GM12878 (cell line): Measurements from ENCODE around the gene MDFIC. TPM values are rescaled to one million over a fixed set of nuclear protein-coding genes. Genes with fewer than 3 reads are reported as not detected.

Experiments used
- ATAC-seq: fragments of 200-7000 bp; cut with Tn5 transposase; 3 replicates; pipeline ENCODE4 v1.9.1; 2020; ENCODE audit warnings: mild to moderate bottlenecking, moderate library complexity
- BruUV-seq: library from RNA; stranded (reverse); fragments of 400-500 nt; replicated peaks from 2 replicates; lab custom pipeline; 2021; lab: Mats Ljungman, UMichigan
- CTCF ChIA-PET: fragments of 300-600 bp; sonication (Branson Sonifier 250); formaldehyde crosslinking; extraction: SDS; loops from one replicate; lab custom pipeline; 2021; ENCODE audit warnings: inconsistent platforms; lab: Yijun Ruan, JAX
- POLR2A ChIA-PET: fragments of 350-600 bp; formaldehyde crosslinking; extraction: SDS; loops from one replicate; lab custom pipeline; 2021; ENCODE audit warnings: inconsistent platforms; lab: Charles Lee
- RAD21 ChIA-PET: fragments of 300-600 bp; sonication (Branson Sonifier 250); formaldehyde crosslinking; loops from one replicate; lab custom pipeline; 2023; ENCODE audit warnings: antibody characterized with exemption; ENCODE audit not compliant: unreplicated experiment; lab: Charles Lee
- SMC1A ChIA-PET: fragments of 300-600 bp; sonication (Branson Sonifier 250); formaldehyde crosslinking; loops from one replicate; lab custom pipeline; 2023; ENCODE audit not compliant: unreplicated experiment, uncharacterized antibody; lab: Charles Lee
- DNase-seq: peaks from one replicate; pipeline ENCODE4 v3.0.0-alpha.2; 2011; ENCODE audit warnings: low read depth, low spot score
- FAIRE-seq: peaks from 3 replicates; lab custom pipeline; 2011; peaks lifted over from hg19 to GRCh38; lab: Jason Lieb, UNC
- H2AFZ ChIP-seq: 2 replicates; pipeline ENCODE4 v1.6.0; 2011; ENCODE audit warnings: low read depth, low read length, control low read depth; ENCODE audit not compliant: control insufficient read depth
- H3K27ac ChIP-seq: 2 replicates; pipeline ENCODE4 v1.5.1; 2011; ENCODE audit warnings: control low read depth; ENCODE audit not compliant: control insufficient read depth, insufficient read depth
- H3K27me3 ChIP-seq, 2 experiments: replicated peaks in 1 of 2; 2 replicates each; pipeline versions ENCODE4 v1.6.0 to v1.6.1; 2011; ENCODE audit warnings: low read length in 1 of 2; ENCODE audit not compliant: control insufficient read depth in 2 of 2, insufficient read depth in 2 of 2
- H3K36me3 ChIP-seq, 2 experiments: 2 replicates each; pipeline ENCODE4 v1.5.1; 2011; ENCODE audit warnings: low read length in 1 of 2; ENCODE audit not compliant: control insufficient read depth in 2 of 2, insufficient read depth in 2 of 2
- H3K4me1 ChIP-seq: 2 replicates; pipeline ENCODE4 v1.6.1; 2011; ENCODE audit warnings: mild to moderate bottlenecking, low read length, moderate library complexity, mixed read lengths; ENCODE audit not compliant: control insufficient read depth, insufficient read depth
- H3K4me2 ChIP-seq: 2 replicates; pipeline ENCODE4 v1.6.0; 2011; ENCODE audit warnings: control low read depth; ENCODE audit not compliant: control insufficient read depth, insufficient read depth
- H3K4me3 ChIP-seq: fragments of 200-600 bp; sonication (generic); 2 replicates; pipeline ENCODE4 v1.5.1; 2016
- H3K79me2 ChIP-seq: 2 replicates; pipeline ENCODE4 v1.6.0; 2011; ENCODE audit warnings: low read length; ENCODE audit not compliant: control insufficient read depth, insufficient read depth
- H3K9ac ChIP-seq: 2 replicates; pipeline ENCODE4 v1.8.0; 2011; ENCODE audit warnings: low read length, control low read depth, mixed read lengths; ENCODE audit not compliant: control insufficient read depth, insufficient read depth
- H3K9me3 ChIP-seq: replicated peaks from 3 replicates; pipeline ENCODE4 v1.5.1; 2011; ENCODE audit warnings: mild to moderate bottlenecking, low read length; ENCODE audit not compliant: control insufficient read depth, insufficient read depth
- H4K20me1 ChIP-seq: 2 replicates; pipeline ENCODE4 v1.6.0; 2011; ENCODE audit not compliant: control insufficient read depth, insufficient read depth
- BCL11A ChIP-seq: IDR thresholded peaks from 2 replicates; pipeline ENCODE4 v1.6.1; 2011; ENCODE audit warnings: low read depth, low read length
- CBX3 ChIP-seq: fragments of 200-600 bp; sonication (generic); IDR thresholded peaks from 2 replicates; pipeline ENCODE4 v1.6.1; 2016; ENCODE audit warnings: low read depth, borderline replicate concordance
- GATAD2B ChIP-seq: fragments of 450-650 bp; conservative IDR thresholded peaks from 2 replicates; pipeline ENCODE4 v1.6.1; 2017; ENCODE audit warnings: low read depth, mild to moderate bottlenecking, moderate library complexity
- HDGF ChIP-seq: fragments of 450-650 bp; IDR thresholded peaks from 2 replicates; pipeline ENCODE4 v1.6.1; 2016; ENCODE audit warnings: antibody characterized with exemption
- JUND ChIP-seq: IDR thresholded peaks from 2 replicates; pipeline ENCODE4 v1.6.1; 2012; ENCODE audit warnings: low read depth, mild to moderate bottlenecking, low read length, improper control_type of control experiment, moderate library complexity
- LARP7 ChIP-seq: fragments of 450-650 bp; IDR thresholded peaks from 2 replicates; pipeline ENCODE4 v1.6.1; 2017; ENCODE audit warnings: mild to moderate bottlenecking
- MTA3 ChIP-seq: IDR thresholded peaks from 2 replicates; pipeline ENCODE4 v1.6.1; 2012; ENCODE audit warnings: low read length, inconsistent platforms, borderline replicate concordance
- NFIC ChIP-seq: IDR thresholded peaks from 2 replicates; pipeline ENCODE4 v1.6.1; 2012; ENCODE audit warnings: low read depth, mild to moderate bottlenecking, inconsistent platforms, low read length, moderate library complexity
- SPI1 ChIP-seq: IDR thresholded peaks from 2 replicates; pipeline ENCODE4 v1.6.1; 2011; ENCODE audit warnings: low read depth, mild to moderate bottlenecking, low read length, moderate library complexity, borderline replicate concordance; ENCODE audit not compliant: insufficient read depth
- TCF3 ChIP-seq: IDR thresholded peaks from 2 replicates; pipeline ENCODE4 v1.6.1; 2012; ENCODE audit warnings: low read depth, mild to moderate bottlenecking, low read length, borderline replicate concordance; ENCODE audit not compliant: insufficient read depth
- ZBTB4 ChIP-seq: fragments of 450-650 bp; formaldehyde crosslinking; IDR thresholded peaks from 2 replicates; pipeline ENCODE4 v1.4.0; 2022; ENCODE audit warnings: mild to moderate bottlenecking, moderate library complexity
- WGBS: methylation state at CpG from one replicate; pipeline ENCODE4 v1.1.6; 2016; ENCODE audit warnings: low lambda C conversion rate; ENCODE audit not compliant: insufficient replicate concordance, insufficient coverage; ENCODE audit errors: missing lambda C conversion rate; 5-methylcytosine and 5-hydroxymethylcytosine counted together
- in situ Hi-C: fragments of 300-500 bp; cut with MboI; formaldehyde crosslinking; loops from 9 replicates; pipeline ENCODE4 v1.14.3; 2018; ENCODE audit warnings: mixed read lengths
- intact Hi-C: fragments of 100-400 bp; cut with micrococcal nuclease; formaldehyde crosslinking; loops from one replicate; pipeline ENCODE4 v1.14.2; 2022; ENCODE audit not compliant: unreplicated experiment
- polyA plus RNA-seq, 11 experiments: library from polyadenylated mRNA; depleted of rRNA in 4 of 11; unstranded in 6 of 11; stranded (reverse) in 5 of 11; fragments of >200 nt; fragmentation: Nextera tagmentation in 4 of 11; fragmentation: Illumina TruSeq in 1 of 11; extraction: Ambion mirVana in 4 of 11; extraction: Trizol in 1 of 11; gene quantifications; 1 replicate in 1 of 11; 2 replicates in 10 of 11; pipeline versions ENCODE4 v1.2.1 to v1.2.3, GENCODE V29; 2011 to 2016; ENCODE audit warnings: inconsistent platforms in 2 of 11, missing spikeins in 2 of 11, low read depth in 1 of 11
- total RNA-seq, 4 experiments: library from RNA; depleted of rRNA in 3 of 4; stranded (reverse); fragments of >200 nt in 3 of 4; fragmentation: Illumina TruSeq in 1 of 4; extraction: Trizol in 1 of 4; gene quantifications; 2 replicates each; pipeline versions ENCODE4 v1.2.1 to v1.2.3, GENCODE V29; 2013 to 2021
- TF ChIP-seq, protein P1 (sequence below): fragments of 450-650 bp; formaldehyde crosslinking; IDR thresholded peaks from 2 replicates; pipeline ENCODE4 v1.4.0; 2020; ENCODE audit warnings: mild to moderate bottlenecking, moderate library complexity

Gene MDFIC
- total and polyA plus RNA-seq, 10 of the 15 experiments (the other 5 are each of a cell fraction or from before 2014, with no cell fraction given), result 7.3 to 58.4 (median 40.0) TPM

- Histone ChIP-seq H4K20me1 (no peaks in the 10 kb centered on the region), H3K9ac (no peak overlapping the region), H3K27me3 (no peaks in the 10 kb centered on the region), H3K9me3 (no peaks in the 10 kb centered on the region), H3K36me3 (no peaks in the 10 kb centered on the region), H3K27ac (no peak overlapping the region), H3K4me3 (no peak overlapping the region), H3K4me1 (no peaks in the 10 kb centered on the region), H3K4me2 (no peak overlapping the region), H3K79me2 (no peaks in the 10 kb centered on the region), H2AFZ (no peak overlapping the region)
- no peak for DNase-seq
- ChIA-PET POLR2A (no interaction called here), SMC1A (interaction anchor here (1.2 kb wide), 1 partner anchor 10 kb away, joined by 3 read pairs; no protein-coding TSS in a partner anchor), RAD21 (no interaction called here), CTCF (interaction anchor here (1.3 kb wide), 1 partner anchor 38 kb away, joined by 3 read pairs; no protein-coding TSS in a partner anchor)
- no peak for TF ChIP-seq JUND
- TF ChIP-seq NFIC, result no peak
- TF ChIP-seq MTA3, result no peak
- TF ChIP-seq TCF3, result no peak
- TF ChIP-seq, protein P1, sequence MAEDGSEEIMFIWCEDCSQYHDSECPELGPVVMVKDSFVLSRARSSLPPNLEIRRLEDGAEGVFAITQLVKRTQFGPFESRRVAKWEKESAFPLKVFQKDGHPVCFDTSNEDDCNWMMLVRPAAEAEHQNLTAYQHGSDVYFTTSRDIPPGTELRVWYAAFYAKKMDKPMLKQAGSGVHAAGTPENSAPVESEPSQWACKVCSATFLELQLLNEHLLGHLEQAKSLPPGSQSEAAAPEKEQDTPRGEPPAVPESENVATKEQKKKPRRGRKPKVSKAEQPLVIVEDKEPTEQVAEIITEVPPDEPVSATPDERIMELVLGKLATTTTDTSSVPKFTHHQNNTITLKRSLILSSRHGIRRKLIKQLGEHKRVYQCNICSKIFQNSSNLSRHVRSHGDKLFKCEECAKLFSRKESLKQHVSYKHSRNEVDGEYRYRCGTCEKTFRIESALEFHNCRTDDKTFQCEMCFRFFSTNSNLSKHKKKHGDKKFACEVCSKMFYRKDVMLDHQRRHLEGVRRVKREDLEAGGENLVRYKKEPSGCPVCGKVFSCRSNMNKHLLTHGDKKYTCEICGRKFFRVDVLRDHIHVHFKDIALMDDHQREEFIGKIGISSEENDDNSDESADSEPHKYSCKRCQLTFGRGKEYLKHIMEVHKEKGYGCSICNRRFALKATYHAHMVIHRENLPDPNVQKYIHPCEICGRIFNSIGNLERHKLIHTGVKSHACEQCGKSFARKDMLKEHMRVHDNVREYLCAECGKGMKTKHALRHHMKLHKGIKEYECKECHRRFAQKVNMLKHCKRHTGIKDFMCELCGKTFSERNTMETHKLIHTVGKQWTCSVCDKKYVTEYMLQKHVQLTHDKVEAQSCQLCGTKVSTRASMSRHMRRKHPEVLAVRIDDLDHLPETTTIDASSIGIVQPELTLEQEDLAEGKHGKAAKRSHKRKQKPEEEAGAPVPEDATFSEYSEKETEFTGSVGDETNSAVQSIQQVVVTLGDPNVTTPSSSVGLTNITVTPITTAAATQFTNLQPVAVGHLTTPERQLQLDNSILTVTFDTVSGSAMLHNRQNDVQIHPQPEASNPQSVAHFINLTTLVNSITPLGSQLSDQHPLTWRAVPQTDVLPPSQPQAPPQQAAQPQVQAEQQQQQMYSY (CRISPR knock-in tag), result no peak
- TF ChIP-seq CBX3, result no peak
- no peak for TF ChIP-seq HDGF
- TF ChIP-seq SPI1, result no peak
- no peak for TF ChIP-seq LARP7
- no peak for TF ChIP-seq BCL11A
- TF ChIP-seq ZBTB4 (CRISPR knock-in tag), result no peak
- no peak for TF ChIP-seq GATAD2B
- ATAC-seq, result no peak
- FAIRE-seq, result no peak
- in situ Hi-C loops (no loop called here), intact Hi-C loops (no loop called here)
- BruUV-seq, result no TSS peak
- WGBS, result 6% methylated on average over 1 of the region's 1 CpG
These were observed 20.1 kb upstream of the MDFIC start for GRCh38 chr7:114901771-114902170.
